Stimulated activated CD8-positive, alpha-beta memory T cell treated with anti-CD3 and anti-CD28 coated beads, Interleukin-4, amount 100 ng/mL, for 1 hour (primary cell): Measurements from ENCODE around the gene SPATA17.

Source experiments
- DNase-seq, 2 donors: peaks; one replicate each; pipeline ENCODE4 v3.0.0-alpha.2; 2020; ENCODE audit warnings: low read depth in 2 of 2, low spot score in 1 of 2

Gene SPATA17

DNA sequence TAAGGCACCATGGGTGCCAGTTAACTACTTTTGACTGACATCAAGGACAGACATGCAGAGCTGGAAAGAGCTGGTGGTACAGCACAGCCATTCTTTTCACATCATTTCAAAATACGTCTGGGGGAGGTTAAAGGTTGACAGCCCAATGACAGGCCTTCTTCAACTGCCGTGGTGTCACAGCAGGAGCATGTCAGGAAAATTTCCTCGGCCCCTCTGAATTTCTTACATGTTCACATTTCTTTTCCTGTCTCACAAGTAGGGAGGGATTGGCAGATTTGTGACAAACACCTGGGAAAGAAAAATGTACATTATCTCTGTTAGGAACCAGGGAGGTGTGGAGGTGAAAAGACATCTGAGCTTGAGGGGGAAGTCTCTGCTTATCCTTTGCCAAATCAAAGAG, 279.1 kb downstream of the SPATA17 start:
- no peak for DNase-seq

GRCh38 chr1:217910791-217911320, 279.7 kb downstream of the SPATA17 start:
- no peak for DNase-seq

GRCh38 chr1:217911908-217912307, 280.8 kb downstream of the SPATA17 start:
- no peak for DNase-seq

GRCh38 chr1:217917281-217917887, 286.2 kb downstream of the SPATA17 start:
- DNase-seq, result no peak

DNA sequence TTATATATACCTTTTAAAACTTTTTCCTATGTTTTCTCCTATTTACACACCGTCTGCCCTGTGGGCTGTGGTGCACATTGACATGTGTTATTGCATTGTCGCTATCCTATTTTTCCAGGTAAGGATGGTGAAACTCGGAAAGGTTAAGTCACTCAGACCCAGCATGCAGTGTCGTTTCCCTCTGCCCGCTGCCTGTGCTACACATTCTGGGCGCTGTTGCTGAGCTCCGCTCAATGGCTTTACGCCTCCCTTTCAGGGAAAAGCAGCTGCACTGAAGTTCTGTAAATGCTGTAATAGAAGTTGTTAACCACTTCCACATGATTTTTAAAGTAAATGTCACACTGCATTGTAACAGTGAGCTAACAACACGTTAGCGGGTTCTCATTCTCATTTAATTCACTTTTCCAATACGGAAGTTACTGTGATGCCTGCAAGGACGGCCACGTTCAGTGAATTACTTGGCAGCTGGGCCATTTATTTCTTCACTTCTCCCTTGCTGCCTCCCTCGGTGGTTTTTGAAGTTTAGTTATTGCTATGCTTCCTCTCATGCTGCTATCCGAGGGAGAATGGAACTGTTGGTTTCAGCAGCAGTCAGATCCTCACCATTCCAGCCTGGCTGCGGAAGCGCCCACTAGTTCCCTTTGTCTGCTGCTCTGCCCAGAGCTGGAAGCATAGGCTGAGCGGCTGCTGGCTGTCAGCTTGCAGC, 288.7 kb downstream of the SPATA17 start:
- no peak for DNase-seq
